ENCODE measurements around the gene KCNK18. TPM values are rescaled to one million over a fixed set of nuclear protein-coding genes. Genes with fewer than 3 reads are reported as not detected.
"Not testable (repeated sequence)": the region's sequence is repeated elsewhere in the genome, so short reads cannot be mapped to it uniquely, and the experiment has no call there.

The KCNK18 gene
- total RNA-seq, 1 donor from 2014 or later, result not detected

DNA sequence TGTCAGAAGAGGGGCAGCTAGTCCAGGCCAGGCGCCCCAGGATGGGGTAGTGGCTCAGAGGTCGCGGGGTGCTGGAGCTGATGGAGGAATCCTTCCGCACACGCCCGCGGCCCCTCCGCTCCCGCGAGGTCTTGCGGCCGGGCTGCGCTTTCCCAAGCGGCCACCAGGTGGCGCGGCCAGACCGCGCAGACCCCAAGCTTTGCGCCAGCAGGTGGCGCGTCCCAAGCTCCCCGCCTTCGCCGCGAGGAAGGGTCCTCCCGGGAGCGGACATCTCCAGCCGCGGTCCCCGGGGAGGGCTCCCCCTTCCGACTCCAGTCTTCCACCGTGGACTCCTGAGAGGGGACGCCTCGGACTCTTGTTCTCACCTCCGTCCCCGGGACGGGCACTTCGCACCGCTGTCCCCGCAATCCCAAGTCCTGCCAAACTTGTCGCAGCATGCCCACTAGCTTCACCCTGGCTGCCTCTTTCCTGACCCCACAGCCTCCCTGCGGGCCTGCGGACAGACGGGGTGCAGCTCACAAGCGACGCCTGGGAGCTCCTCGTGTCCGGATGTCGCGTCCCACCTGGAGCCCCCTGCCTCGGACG, 19.4 kb downstream of the KCNK18 start:
- no peaks in the 10 kb centered on the region for H3K36me3 Mint-ChIP-seq (ENCODE audit: low read depth)
- no peaks in the 10 kb centered on the region for H3K4me1 Mint-ChIP-seq (ENCODE audit: low read depth)
- H3K4me3 Mint-ChIP-seq, result peak overlapping the region; percentile 73
- peak; percentile 62 for DNase-seq (ENCODE audit: low spot score)
- H3K27ac Mint-ChIP-seq, result no peak overlapping the region
- H3K9me3 Mint-ChIP-seq, result no peaks in the 10 kb centered on the region
- H3K27me3 Mint-ChIP-seq (ENCODE audit: insufficient read depth), result peaks cover 16% of the 10 kb centered on the region
- intact Hi-C loops (cut with micrococcal nuclease), result loop anchor here (1.0 to 2.0 kb wide), 2 partner anchors 104 to 158 kb away; partner anchors contain the start of gene PDZD8

- Mint-ChIP-seq H3K27ac (no peak overlapping the region), H3K36me3 (ENCODE audit: low read depth) (no peaks in the 10 kb centered on the region), H3K4me3 (peak overlapping the region; percentile 73), H3K27me3 (ENCODE audit: insufficient read depth) (peaks cover 16% of the 10 kb centered on the region), H3K4me1 (ENCODE audit: low read depth) (no peaks in the 10 kb centered on the region), H3K9me3 (no peaks in the 10 kb centered on the region)
- intact Hi-C loops (cut with micrococcal nuclease), result loop anchor here (2.0 kb wide), 1 partner anchor 158 kb away; the partner anchor contains the start of gene PDZD8
- no peak for DNase-seq (ENCODE audit: low spot score)
Measured at GRCh38 chr10:117217196-117217761, 20.0 kb downstream of the KCNK18 start.

DNA sequence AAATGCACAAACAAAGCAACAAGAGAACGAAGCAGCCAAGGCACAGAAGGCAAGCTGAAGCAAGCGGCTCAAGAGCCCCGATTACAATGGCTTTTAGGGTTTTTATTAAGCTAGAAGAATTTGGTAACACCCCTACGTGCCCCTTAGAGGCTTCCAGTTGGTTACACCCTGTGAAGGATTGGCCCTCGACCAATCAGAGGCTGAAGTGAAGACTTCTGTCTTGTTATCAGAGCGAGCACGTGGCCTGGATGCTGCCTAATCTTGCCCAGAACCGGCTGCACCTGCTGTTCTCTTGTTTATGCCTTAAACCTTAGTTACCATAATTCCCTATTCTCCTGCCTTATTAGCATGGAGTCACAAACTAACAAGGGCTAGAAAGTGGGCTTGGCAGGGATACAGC, 21.4 kb downstream of the KCNK18 start:
- Mint-ChIP-seq H3K27me3 (ENCODE audit: insufficient read depth) (peaks cover 16% of the 10 kb centered on the region), H3K27ac (no peak overlapping the region), H3K9me3 (no peaks in the 10 kb centered on the region), H3K36me3 (ENCODE audit: low read depth) (no peaks in the 10 kb centered on the region), H3K4me3 (no peak overlapping the region), H3K4me1 (ENCODE audit: low read depth) (no peaks in the 10 kb centered on the region)
- DNase-seq (ENCODE audit: low spot score), result no peak
- intact Hi-C loops (cut with micrococcal nuclease), result no loop called here

DNA sequence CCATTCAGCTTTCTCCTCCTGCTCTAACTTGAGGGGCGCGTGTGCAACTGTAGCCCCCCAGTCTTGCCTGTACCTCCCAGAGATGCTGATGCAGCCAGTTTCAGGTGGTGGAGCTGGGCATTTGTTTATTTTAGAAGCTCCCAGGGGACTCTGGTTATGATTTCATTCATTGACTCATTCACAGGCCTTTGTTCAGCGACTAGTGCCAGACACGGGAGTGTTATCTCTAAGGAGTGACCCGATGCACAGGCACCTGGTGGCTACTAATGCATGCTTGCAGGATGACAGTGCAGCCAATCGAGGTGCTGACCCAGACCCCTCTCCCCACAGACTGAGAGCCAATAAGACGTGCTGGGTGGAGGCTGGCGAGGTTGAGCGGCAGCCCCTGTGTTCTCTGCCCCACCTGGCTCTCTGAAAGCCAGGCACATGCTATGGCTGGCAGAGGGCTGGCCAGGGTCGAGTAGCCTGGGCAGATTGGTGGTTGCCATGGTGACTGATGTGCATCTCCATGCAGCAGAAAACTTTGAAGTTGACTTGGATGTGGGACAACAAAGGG, 23.9 kb downstream of the KCNK18 start:
- no peak for DNase-seq (ENCODE audit: low spot score)
- H3K9me3 Mint-ChIP-seq, result no peaks in the 10 kb centered on the region
- no peaks in the 10 kb centered on the region for H3K36me3 Mint-ChIP-seq (ENCODE audit: low read depth)
- intact Hi-C loops (cut with micrococcal nuclease), result no loop called here
- H3K27me3 Mint-ChIP-seq (ENCODE audit: insufficient read depth), result peaks cover 11% of the 10 kb centered on the region
- no peaks in the 10 kb centered on the region for H3K4me1 Mint-ChIP-seq (ENCODE audit: low read depth)
- H3K4me3 Mint-ChIP-seq, result no peak overlapping the region
- no peak overlapping the region for H3K27ac Mint-ChIP-seq

- Mint-ChIP-seq H3K36me3 (ENCODE audit: low read depth) (no peaks in the 10 kb centered on the region), H3K9me3 (no peaks in the 10 kb centered on the region), H3K4me1 (ENCODE audit: low read depth) (no peaks in the 10 kb centered on the region), H3K27ac (no peak overlapping the region), H3K27me3 (ENCODE audit: insufficient read depth) (peaks cover 9% of the 10 kb centered on the region), H3K4me3 (no peak overlapping the region)
- intact Hi-C loops (cut with micrococcal nuclease), result no loop called here
- no peak for DNase-seq (ENCODE audit: low spot score)
Measured at GRCh38 chr10:117222552-117222951, 25.3 kb downstream of the KCNK18 start.

DNA sequence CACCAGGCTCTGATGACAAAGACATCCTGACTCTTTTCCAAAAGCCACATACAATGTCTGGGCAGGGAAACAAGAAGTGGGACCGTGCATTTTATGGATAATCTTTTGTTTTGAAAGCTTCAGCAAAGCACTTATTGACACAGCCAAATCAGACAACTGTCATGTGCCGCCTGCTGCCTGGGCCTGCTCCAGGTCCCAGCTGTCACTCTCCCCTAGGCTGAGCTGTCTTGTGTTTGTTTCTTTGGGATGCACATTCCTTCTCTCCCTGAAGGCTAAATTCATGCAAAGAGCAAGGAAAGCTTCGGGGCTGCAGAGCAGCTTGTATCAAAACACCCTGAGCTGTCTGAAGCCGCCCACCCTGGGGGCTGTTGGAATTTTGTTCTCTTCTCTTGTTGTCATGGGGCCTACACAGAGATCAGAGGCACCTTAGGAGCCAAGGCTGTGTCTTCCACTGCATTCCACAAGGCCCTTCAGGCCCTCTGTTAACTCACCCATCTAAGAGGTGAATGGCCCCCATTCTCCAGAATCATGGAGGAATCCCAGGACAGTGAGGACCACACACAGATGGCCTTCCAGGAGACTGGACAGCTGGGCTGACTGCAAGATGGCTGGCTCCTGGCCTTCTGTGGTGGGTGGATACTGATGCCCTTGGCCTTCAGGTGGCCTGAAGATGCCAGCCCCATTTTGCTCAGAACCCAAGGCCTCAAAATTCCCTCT, 25.8 kb downstream of the KCNK18 start:
- Mint-ChIP-seq H3K27me3 (ENCODE audit: insufficient read depth) (peaks cover 9% of the 10 kb centered on the region), H3K9me3 (no peaks in the 10 kb centered on the region)
- intact Hi-C loops (cut with micrococcal nuclease), result no loop called here

DNA sequence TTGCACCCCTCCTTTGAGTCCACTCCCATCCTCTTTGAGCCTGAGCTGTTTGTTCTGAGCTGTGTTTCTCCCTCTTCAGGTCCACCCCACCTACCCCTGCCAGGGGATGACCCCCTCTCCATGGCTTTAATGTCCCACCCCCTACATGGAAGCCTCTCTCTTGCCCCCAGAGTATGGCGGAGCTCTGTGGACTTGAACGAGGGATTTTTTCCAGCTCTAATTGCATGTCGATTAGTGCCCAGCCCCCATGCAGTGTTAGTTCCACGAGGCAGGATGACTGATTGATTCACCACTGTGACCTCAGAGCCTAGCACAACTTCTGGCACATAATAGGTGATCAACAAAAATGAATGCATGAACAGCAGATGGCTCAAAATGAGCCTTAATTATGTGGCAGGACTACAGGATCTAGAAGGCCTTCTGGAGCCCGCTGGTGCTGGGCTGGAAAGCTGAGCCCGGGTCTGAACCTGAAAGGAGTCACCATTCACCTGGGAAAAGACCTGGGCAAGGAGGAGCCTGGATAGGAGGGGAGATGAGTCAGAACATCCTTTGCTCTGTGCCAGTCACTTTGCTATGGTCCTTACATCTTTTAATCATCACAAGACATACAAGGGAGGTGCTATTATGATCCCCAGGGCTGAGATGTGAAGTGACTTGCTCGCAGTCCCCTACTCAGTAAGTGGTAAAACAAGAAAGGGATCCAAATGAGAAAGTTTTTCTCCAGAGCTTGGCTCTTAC, 26.6 kb downstream of the KCNK18 start:
- no peak overlapping the region for H3K27ac Mint-ChIP-seq
- H3K36me3 Mint-ChIP-seq (ENCODE audit: low read depth), result no peaks in the 10 kb centered on the region
- H3K27me3 Mint-ChIP-seq (ENCODE audit: insufficient read depth), result peaks cover 12% of the 10 kb centered on the region
- DNase-seq (ENCODE audit: low spot score), result no peak
- H3K4me1 Mint-ChIP-seq (ENCODE audit: low read depth), result no peaks in the 10 kb centered on the region
- no peaks in the 10 kb centered on the region for H3K9me3 Mint-ChIP-seq
- intact Hi-C loops (cut with micrococcal nuclease), result no loop called here
- no peak overlapping the region for H3K4me3 Mint-ChIP-seq

More for the DNA sequence above, 25.8 kb downstream of the KCNK18 start:
- Mint-ChIP-seq H3K4me1 (ENCODE audit: low read depth) (no peaks in the 10 kb centered on the region), H3K27ac (no peak overlapping the region), H3K36me3 (ENCODE audit: low read depth) (no peaks in the 10 kb centered on the region), H3K4me3 (no peak overlapping the region)
- no peak for DNase-seq (ENCODE audit: low spot score)

GRCh38 chr10:117224881-117225280, 27.6 kb downstream of the KCNK18 start:
- no peaks in the 10 kb centered on the region for H3K36me3 Mint-ChIP-seq (ENCODE audit: low read depth)
- H3K27me3 Mint-ChIP-seq (ENCODE audit: insufficient read depth), result peaks cover 17% of the 10 kb centered on the region
- no peak for DNase-seq (ENCODE audit: low spot score)
- intact Hi-C loops (cut with micrococcal nuclease), result no loop called here
- no peak overlapping the region for H3K27ac Mint-ChIP-seq
- H3K4me3 Mint-ChIP-seq, result no peak overlapping the region
- no peaks in the 10 kb centered on the region for H3K4me1 Mint-ChIP-seq (ENCODE audit: low read depth)
- H3K9me3 Mint-ChIP-seq, result no peaks in the 10 kb centered on the region

- Mint-ChIP-seq H3K4me1 (ENCODE audit: low read depth) (no peaks in the 10 kb centered on the region), H3K36me3 (ENCODE audit: low read depth) (no peaks in the 10 kb centered on the region), H3K27ac (no peak overlapping the region), H3K27me3 (ENCODE audit: insufficient read depth) (peaks cover 14% of the 10 kb centered on the region), H3K4me3 (no peak overlapping the region), H3K9me3 (no peaks in the 10 kb centered on the region)
- no peak for DNase-seq (ENCODE audit: low spot score)
- intact Hi-C loops (cut with micrococcal nuclease), result no loop called here
Measured at GRCh38 chr10:117226813-117227451, 29.6 kb downstream of the KCNK18 start.

- intact Hi-C loops (cut with micrococcal nuclease), result no loop called here
- Mint-ChIP-seq H3K4me1 (ENCODE audit: low read depth) (no peaks in the 10 kb centered on the region), H3K27ac (no peak overlapping the region), H3K9me3 (no peaks in the 10 kb centered on the region), H3K27me3 (ENCODE audit: insufficient read depth) (peaks cover 14% of the 10 kb centered on the region), H3K36me3 (ENCODE audit: low read depth) (no peaks in the 10 kb centered on the region), H3K4me3 (no peak overlapping the region)
- DNase-seq (ENCODE audit: low spot score), result no peak
Measured at GRCh38 chr10:117228210-117228609, 30.9 kb downstream of the KCNK18 start.

DNA sequence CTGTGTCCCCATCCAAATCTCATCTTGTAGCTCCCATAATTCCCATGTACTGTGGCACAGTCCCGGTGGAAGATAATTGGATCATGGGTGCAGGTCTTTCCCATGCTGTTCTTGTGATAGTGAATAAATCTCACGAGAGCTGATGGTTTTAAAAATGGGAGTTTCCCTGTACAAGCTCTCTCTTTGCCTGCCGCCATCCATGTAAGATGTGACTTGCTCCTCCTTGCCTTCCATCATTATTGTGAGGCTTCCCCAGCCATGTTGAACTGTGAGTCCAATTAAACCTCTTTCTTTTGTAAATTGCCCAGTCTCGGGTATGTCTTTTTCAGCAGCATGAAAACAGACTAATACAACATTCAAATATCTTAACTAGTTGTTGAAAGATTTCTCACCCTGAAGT, 32.8 kb downstream of the KCNK18 start:
- H3K4me1 Mint-ChIP-seq (ENCODE audit: low read depth); H3K27ac Mint-ChIP-seq; intact Hi-C loops (cut with micrococcal nuclease); H3K4me3 Mint-ChIP-seq; H3K9me3 Mint-ChIP-seq; H3K36me3 Mint-ChIP-seq (ENCODE audit: low read depth); DNase-seq (ENCODE audit: low spot score): not testable (repeated sequence)
- peaks cover 21% of the 10 kb centered on the region for H3K27me3 Mint-ChIP-seq (ENCODE audit: insufficient read depth)

GRCh38 chr10:117237401-117237991, 40.2 kb downstream of the KCNK18 start:
- intact Hi-C loops (cut with micrococcal nuclease), result no loop called here

More at GRCh38 chr10:117237401-117237991, 40.2 kb downstream of the KCNK18 start:
- peaks cover 4% of the 10 kb centered on the region for H3K4me1 Mint-ChIP-seq (ENCODE audit: low read depth)
- no peak overlapping the region for H3K4me3 Mint-ChIP-seq
- no peaks in the 10 kb centered on the region for H3K9me3 Mint-ChIP-seq
- no peak for DNase-seq (ENCODE audit: low spot score)
- H3K27ac Mint-ChIP-seq, result no peak overlapping the region
- no peaks in the 10 kb centered on the region for H3K36me3 Mint-ChIP-seq (ENCODE audit: low read depth)
- peaks cover 34% of the 10 kb centered on the region for H3K27me3 Mint-ChIP-seq (ENCODE audit: insufficient read depth)

Measured in activated T-helper 1 cell treated with anti-CD3 and anti-CD28 coated beads, Interleukin-12 subunit alpha, Interleukin-12 subunit beta, Interleukin-2, Interleukin-4 antibody, amounts not matched to agents 30 ng/mL and 10 ng/mL and 1 ng/mL, durations not matched to agents 14 hours and 24 hours and 36 hours (primary cell).